AG04450 (cell line): ENCODE measurements around the gene RIC3. TPM values are rescaled to one million over a fixed set of nuclear protein-coding genes. Genes with fewer than 3 reads are reported as not detected.

Experiments used
- CTCF ChIA-PET: fragments of 300-600, 350-600 bp; formaldehyde crosslinking; extraction: SDS; loops from one replicate; lab custom pipeline; 2022; ENCODE audit warnings: antibody characterized with exemption, inconsistent platforms; lab: Charles Lee
- POLR2A ChIA-PET: fragments of 350-600 bp; formaldehyde crosslinking; extraction: SDS; loops from one replicate; lab custom pipeline; 2021; ENCODE audit warnings: antibody characterized with exemption, inconsistent platforms; lab: Yijun Ruan, JAX
- DNase-seq: peaks from one replicate; pipeline ENCODE4 v3.0.0-alpha.2; 2011; ENCODE audit warnings: low read depth, low spot score
- H3K27ac ChIP-seq: one replicate; pipeline ENCODE4 v1.5.1; 2012; ENCODE audit warnings: low read depth, low read length, control low read depth
- H3K27me3 ChIP-seq: one replicate; pipeline ENCODE4 v1.6.0; 2012; ENCODE audit warnings: low read length; ENCODE audit not compliant: control insufficient read depth, insufficient read depth
- H3K4me3 ChIP-seq: 2 replicates; pipeline ENCODE4 v1.5.1; 2011; ENCODE audit warnings: mild to moderate bottlenecking, low read depth, low read length, control low read depth
- H3K9me3 ChIP-seq: 2 replicates; pipeline ENCODE4 v1.5.1; 2012; ENCODE audit warnings: low read length; ENCODE audit not compliant: control insufficient read depth, insufficient read depth
- CTCF ChIP-seq: IDR thresholded peaks from 2 replicates; pipeline ENCODE4 v1.5.1; 2011; ENCODE audit warnings: low read depth, low read length, control low read depth, inconsistent platforms
- polyA plus RNA-seq: library from polyadenylated mRNA; depleted of rRNA; stranded (reverse); fragments of >200 nt; gene quantifications from 2 replicates; pipeline ENCODE4 v1.2.3, GENCODE V29; 2011

Gene RIC3
- polyA plus RNA-seq, 1 experiment: not detected

GRCh38 chr11:8107642-8108041 is 61.2 kb downstream of the RIC3 start:
- Histone ChIP-seq H3K4me3 (no peak overlapping the region), H3K27ac (no peak overlapping the region), H3K9me3 (no peaks in the 10 kb centered on the region), H3K27me3 (peaks cover 7% of the 10 kb centered on the region)
- CTCF ChIA-PET: interaction anchor here (1.0 to 7.0 kb wide), 6 partner anchors 9 to 121 kb away, joined by 3 to 96 read pairs (median 10); partner anchors contain the start of gene EIF3F
- no peak for TF ChIP-seq CTCF
- no peak for DNase-seq
- POLR2A ChIA-PET: no interaction called here

- H3K4me3 ChIP-seq: no peak overlapping the region
- no peak for DNase-seq
- TF ChIP-seq CTCF: no peak
- H3K27me3 ChIP-seq: peaks cover 3% of the 10 kb centered on the region
- ChIA-PET POLR2A (no interaction called here), CTCF (interaction anchor here (1.6 to 7.0 kb wide), 5 partner anchors 8 to 120 kb away, joined by 6 to 96 read pairs (median 13); partner anchors contain the start of gene EIF3F)
- H3K27ac ChIP-seq: no peak overlapping the region
- H3K9me3 ChIP-seq: no peaks in the 10 kb centered on the region
These were observed 62.1 kb downstream of the RIC3 start for GRCh38 chr11:8106679-8107078.

- ChIA-PET CTCF (interaction anchor here (0.6 to 21.0 kb wide), 6 partner anchors 9 to 98 kb away, joined by 3 to 992 read pairs (median 8); no protein-coding TSS in a partner anchor), POLR2A (no interaction called here)
- no peak for TF ChIP-seq CTCF
These were observed 63.2 kb downstream of the RIC3 start for GRCh38 chr11:8105666-8106065.

GRCh38 chr11:8105133-8105532 is 63.7 kb downstream of the RIC3 start:
- Histone ChIP-seq H3K27ac (no peak overlapping the region), H3K9me3 (no peaks in the 10 kb centered on the region), H3K4me3 (no peak overlapping the region), H3K27me3 (no peaks in the 10 kb centered on the region)
- ChIA-PET POLR2A (no interaction called here), CTCF (interaction anchor here (0.6 to 21.0 kb wide), 5 partner anchors 9 to 98 kb away, joined by 3 to 992 read pairs (median 13); no protein-coding TSS in a partner anchor)
- DNase-seq: no peak
- no peak for TF ChIP-seq CTCF

More at GRCh38 chr11:8105666-8106065, 63.2 kb downstream of the RIC3 start:
- Histone ChIP-seq H3K27ac (no peak overlapping the region), H3K9me3 (no peaks in the 10 kb centered on the region), H3K27me3 (peaks cover 3% of the 10 kb centered on the region), H3K4me3 (no peak overlapping the region)
- no peak for DNase-seq

- CTCF ChIA-PET: interaction anchor here (0.8 to 21.0 kb wide), 5 partner anchors 10 to 463 kb away, joined by 3 to 992 read pairs (median 3); no protein-coding TSS in a partner anchor
These were observed 64.9 kb downstream of the RIC3 start for GRCh38 chr11:8103909-8104308.

More at GRCh38 chr11:8103909-8104308, 64.9 kb downstream of the RIC3 start:
- no peak for DNase-seq
- POLR2A ChIA-PET: no interaction called here
- no peaks in the 10 kb centered on the region for H3K27me3 ChIP-seq
- no peak overlapping the region for H3K4me3 ChIP-seq
- no peak for TF ChIP-seq CTCF
- H3K9me3 ChIP-seq: no peaks in the 10 kb centered on the region
- H3K27ac ChIP-seq: no peak overlapping the region
